ENCODE data around the gene AOPEP. TPM values are rescaled to one million over a fixed set of nuclear protein-coding genes. Genes with fewer than 3 reads are reported as not detected.

AOPEP gene
- total and polyA plus RNA-seq, 9 of the 15 experiments (the other 6 are each of a cell fraction or from before 2014, with no cell fraction given), result 4.5 to 19.3 (median 13.5) TPM

DNA sequence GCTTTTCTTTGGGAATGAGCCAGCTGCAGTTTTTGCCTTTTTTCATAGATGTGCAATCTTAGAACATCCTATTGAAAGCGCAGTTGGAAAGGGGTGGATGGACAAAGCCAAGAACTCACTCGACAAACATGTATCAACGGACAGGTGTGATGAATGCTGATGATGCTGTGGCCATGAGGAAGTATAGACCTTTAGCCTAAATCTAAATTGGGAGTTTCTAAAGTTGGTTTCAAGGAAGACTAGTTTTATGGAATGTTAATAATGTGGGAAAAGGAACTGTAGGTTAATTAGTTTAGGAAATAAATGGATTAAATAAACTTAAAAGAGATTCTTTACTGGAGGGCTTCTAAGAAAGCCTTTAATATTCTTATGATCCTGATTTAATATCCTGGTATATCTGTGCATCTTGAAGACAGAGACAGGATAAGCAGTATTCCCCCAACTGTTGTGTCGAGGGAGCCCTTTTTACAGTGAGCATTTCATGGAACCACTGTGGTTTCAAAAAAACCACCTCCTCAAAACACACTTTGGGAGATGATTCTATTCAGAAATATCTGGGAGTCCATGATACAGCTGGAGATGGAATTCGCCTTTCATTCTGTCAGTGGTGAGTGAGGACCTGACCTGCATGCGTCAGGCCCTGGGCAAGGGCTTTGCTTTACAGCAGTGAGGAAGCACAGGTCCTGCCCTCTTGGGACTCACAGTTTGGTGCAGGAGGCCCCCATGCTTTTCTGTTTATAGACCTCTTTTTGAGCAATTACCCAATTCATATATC lies 82.6 kb downstream of the AOPEP start:
- H4K20me1 ChIP-seq (replicated peaks; ENCODE audit: control insufficient read depth, insufficient read depth, low read length), result no peaks in the 10 kb centered on the region
- ChIA-PET CTCF (ENCODE audit: low intra/inter-chr PET ratio) (no interaction called here), POLR2A (interaction anchor here (0.9 kb wide), 1 partner anchor 211 kb away, joined by 3 read pairs; no protein-coding TSS in a partner anchor)
- ATAC-seq, result no peak
- H3K9me3 ChIP-seq (replicated peaks; ENCODE audit: control insufficient read depth, insufficient read depth, low read depth, low read length), result no peaks in the 10 kb centered on the region
- H3K9ac ChIP-seq (ENCODE audit: insufficient read depth in 1 of 2, low read depth in 2 of 2, low read length in 2 of 2), result no peak overlapping the region
- DNase-seq (ENCODE audit: extremely low read depth in 1 of 4, low spot score in 3 of 4), result no peak
- H3K27me3 ChIP-seq (ENCODE audit: control insufficient read depth in 2 of 2, insufficient read depth in 2 of 2, low read length in 2 of 2), result no peaks in the 10 kb centered on the region
- in situ Hi-C loops (cut with MboI), result no loop called here
- H3K9me1 ChIP-seq (ENCODE audit: control insufficient read depth, insufficient read depth, low read length), result no peaks in the 10 kb centered on the region
- H3K4me2 ChIP-seq (ENCODE audit: insufficient read depth, low read length), result no peak overlapping the region
- H3K79me2 ChIP-seq (ENCODE audit: control insufficient read depth, insufficient read depth, low read length), result no peaks in the 10 kb centered on the region
- H3K27ac ChIP-seq (ENCODE audit: extremely low read depth, low read depth, low read length), result no peak overlapping the region
- BruUV-seq (replicated peaks), result no TSS peak
- H2AFZ ChIP-seq (ENCODE audit: low read depth, low read length), result no peak overlapping the region
- intact Hi-C loops (cut with micrococcal nuclease), result no loop called here
- WGBS (ENCODE audit: insufficient coverage, low coverage, missing lambda C conversion rate), result 71% methylated on average over 6 of the region's 6 CpGs
- 0 out of 3 replicates have a peak, but pooled peaks cover 3% of the 10 kb centered on the region for H3K36me3 ChIP-seq (ENCODE audit: control insufficient read depth, insufficient read depth, low read length)
- no peak overlapping the region for H3K4me3 ChIP-seq
- FAIRE-seq, result no peak
- H3K4me1 ChIP-seq (replicated peaks in 1 of 2; ENCODE audit: control insufficient read depth in 2 of 2, insufficient read depth in 2 of 2, low read length in 2 of 2), result no peaks in the 10 kb centered on the region; a peak in 2 of 5 replicates
- TF ChIP-seq, protein P1, sequence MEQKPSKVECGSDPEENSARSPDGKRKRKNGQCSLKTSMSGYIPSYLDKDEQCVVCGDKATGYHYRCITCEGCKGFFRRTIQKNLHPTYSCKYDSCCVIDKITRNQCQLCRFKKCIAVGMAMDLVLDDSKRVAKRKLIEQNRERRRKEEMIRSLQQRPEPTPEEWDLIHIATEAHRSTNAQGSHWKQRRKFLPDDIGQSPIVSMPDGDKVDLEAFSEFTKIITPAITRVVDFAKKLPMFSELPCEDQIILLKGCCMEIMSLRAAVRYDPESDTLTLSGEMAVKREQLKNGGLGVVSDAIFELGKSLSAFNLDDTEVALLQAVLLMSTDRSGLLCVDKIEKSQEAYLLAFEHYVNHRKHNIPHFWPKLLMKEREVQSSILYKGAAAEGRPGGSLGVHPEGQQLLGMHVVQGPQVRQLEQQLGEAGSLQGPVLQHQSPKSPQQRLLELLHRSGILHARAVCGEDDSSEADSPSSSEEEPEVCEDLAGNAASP (IDR thresholded peaks at IDR 0.05), result no peak
- no peak for TF ChIP-seq TCF7L2 (IDR thresholded peaks at IDR 0.05; ENCODE audit: low read depth, low read length)
- no peak for TF ChIP-seq ARNT (IDR thresholded peaks at IDR 0.05)
- TF ChIP-seq, protein P2, sequence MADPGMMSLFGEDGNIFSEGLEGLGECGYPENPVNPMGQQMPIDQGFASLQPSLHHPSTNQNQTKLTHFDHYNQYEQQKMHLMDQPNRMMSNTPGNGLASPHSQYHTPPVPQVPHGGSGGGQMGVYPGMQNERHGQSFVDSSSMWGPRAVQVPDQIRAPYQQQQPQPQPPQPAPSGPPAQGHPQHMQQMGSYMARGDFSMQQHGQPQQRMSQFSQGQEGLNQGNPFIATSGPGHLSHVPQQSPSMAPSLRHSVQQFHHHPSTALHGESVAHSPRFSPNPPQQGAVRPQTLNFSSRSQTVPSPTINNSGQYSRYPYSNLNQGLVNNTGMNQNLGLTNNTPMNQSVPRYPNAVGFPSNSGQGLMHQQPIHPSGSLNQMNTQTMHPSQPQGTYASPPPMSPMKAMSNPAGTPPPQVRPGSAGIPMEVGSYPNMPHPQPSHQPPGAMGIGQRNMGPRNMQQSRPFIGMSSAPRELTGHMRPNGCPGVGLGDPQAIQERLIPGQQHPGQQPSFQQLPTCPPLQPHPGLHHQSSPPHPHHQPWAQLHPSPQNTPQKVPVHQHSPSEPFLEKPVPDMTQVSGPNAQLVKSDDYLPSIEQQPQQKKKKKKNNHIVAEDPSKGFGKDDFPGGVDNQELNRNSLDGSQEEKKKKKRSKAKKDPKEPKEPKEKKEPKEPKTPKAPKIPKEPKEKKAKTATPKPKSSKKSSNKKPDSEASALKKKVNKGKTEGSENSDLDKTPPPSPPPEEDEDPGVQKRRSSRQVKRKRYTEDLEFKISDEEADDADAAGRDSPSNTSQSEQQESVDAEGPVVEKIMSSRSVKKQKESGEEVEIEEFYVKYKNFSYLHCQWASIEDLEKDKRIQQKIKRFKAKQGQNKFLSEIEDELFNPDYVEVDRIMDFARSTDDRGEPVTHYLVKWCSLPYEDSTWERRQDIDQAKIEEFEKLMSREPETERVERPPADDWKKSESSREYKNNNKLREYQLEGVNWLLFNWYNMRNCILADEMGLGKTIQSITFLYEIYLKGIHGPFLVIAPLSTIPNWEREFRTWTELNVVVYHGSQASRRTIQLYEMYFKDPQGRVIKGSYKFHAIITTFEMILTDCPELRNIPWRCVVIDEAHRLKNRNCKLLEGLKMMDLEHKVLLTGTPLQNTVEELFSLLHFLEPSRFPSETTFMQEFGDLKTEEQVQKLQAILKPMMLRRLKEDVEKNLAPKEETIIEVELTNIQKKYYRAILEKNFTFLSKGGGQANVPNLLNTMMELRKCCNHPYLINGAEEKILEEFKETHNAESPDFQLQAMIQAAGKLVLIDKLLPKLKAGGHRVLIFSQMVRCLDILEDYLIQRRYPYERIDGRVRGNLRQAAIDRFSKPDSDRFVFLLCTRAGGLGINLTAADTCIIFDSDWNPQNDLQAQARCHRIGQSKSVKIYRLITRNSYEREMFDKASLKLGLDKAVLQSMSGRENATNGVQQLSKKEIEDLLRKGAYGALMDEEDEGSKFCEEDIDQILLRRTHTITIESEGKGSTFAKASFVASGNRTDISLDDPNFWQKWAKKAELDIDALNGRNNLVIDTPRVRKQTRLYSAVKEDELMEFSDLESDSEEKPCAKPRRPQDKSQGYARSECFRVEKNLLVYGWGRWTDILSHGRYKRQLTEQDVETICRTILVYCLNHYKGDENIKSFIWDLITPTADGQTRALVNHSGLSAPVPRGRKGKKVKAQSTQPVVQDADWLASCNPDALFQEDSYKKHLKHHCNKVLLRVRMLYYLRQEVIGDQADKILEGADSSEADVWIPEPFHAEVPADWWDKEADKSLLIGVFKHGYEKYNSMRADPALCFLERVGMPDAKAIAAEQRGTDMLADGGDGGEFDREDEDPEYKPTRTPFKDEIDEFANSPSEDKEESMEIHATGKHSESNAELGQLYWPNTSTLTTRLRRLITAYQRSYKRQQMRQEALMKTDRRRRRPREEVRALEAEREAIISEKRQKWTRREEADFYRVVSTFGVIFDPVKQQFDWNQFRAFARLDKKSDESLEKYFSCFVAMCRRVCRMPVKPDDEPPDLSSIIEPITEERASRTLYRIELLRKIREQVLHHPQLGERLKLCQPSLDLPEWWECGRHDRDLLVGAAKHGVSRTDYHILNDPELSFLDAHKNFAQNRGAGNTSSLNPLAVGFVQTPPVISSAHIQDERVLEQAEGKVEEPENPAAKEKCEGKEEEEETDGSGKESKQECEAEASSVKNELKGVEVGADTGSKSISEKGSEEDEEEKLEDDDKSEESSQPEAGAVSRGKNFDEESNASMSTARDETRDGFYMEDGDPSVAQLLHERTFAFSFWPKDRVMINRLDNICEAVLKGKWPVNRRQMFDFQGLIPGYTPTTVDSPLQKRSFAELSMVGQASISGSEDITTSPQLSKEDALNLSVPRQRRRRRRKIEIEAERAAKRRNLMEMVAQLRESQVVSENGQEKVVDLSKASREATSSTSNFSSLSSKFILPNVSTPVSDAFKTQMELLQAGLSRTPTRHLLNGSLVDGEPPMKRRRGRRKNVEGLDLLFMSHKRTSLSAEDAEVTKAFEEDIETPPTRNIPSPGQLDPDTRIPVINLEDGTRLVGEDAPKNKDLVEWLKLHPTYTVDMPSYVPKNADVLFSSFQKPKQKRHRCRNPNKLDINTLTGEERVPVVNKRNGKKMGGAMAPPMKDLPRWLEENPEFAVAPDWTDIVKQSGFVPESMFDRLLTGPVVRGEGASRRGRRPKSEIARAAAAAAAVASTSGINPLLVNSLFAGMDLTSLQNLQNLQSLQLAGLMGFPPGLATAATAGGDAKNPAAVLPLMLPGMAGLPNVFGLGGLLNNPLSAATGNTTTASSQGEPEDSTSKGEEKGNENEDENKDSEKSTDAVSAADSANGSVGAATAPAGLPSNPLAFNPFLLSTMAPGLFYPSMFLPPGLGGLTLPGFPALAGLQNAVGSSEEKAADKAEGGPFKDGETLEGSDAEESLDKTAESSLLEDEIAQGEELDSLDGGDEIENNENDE (IDR thresholded peaks at IDR 0.05; ENCODE audit: low read depth, low read length), result no peak
- TF ChIP-seq ZNF586 (CRISPR knock-in tag; conservative IDR thresholded peaks at IDR 0.05), result no peak
- TF ChIP-seq, protein P3, sequence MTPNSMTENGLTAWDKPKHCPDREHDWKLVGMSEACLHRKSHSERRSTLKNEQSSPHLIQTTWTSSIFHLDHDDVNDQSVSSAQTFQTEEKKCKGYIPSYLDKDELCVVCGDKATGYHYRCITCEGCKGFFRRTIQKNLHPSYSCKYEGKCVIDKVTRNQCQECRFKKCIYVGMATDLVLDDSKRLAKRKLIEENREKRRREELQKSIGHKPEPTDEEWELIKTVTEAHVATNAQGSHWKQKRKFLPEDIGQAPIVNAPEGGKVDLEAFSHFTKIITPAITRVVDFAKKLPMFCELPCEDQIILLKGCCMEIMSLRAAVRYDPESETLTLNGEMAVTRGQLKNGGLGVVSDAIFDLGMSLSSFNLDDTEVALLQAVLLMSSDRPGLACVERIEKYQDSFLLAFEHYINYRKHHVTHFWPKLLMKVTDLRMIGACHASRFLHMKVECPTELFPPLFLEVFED (CRISPR knock-in tag; conservative IDR thresholded peaks at IDR 0.05), result no peak

All from K562 (cell line).